Heart left ventricle (tissue), 13 donors: ENCODE data around the gene ARHGEF11.

Source experiments
- CTCF ChIP-seq, 12 donors: fragments of 200-600 bp; sonication (generic) in 4 of 12; IDR thresholded peaks; one replicate each; pipeline versions ENCODE4 v1.5.0 to v1.8.0; 2018 to 2022; ENCODE audit warnings: antibody characterized with exemption in 12 of 12, mild to moderate bottlenecking in 5 of 12
- POLR2A ChIP-seq, 2 donors: fragments of 450-650 bp; IDR thresholded peaks; one replicate each; pipeline ENCODE4 v1.6.1; 2017; ENCODE audit warnings: antibody characterized with exemption in 2 of 2, mild to moderate bottlenecking in 2 of 2, moderate library complexity in 2 of 2
- donor health status: ischemic (EF 13 %, LVEDD 7.1; RV severe dilation, severe dysfunction).
- donor health status: DM: no; HTN: yes; CAD: no.
- donor health status: DM: no; HTN: no; CAD: no.
- donor health status: ischemic (EF 25% LVEDD 6.9; RV normal size, moderate dysfunction).
- donor health status: ischemic (EF 25% LVEDD 5.7; RV mildly dilated, moderate dysfunction).
- donor health status: ischemic (EF 35%, LVEDD 5.7; RV mildly dilated, moderate dysfunction).
- donor health status: nonischemic (EF 11% LVEDD 7.7; RV severe dilation, severe dysfunction).
- donor health status: DM: yes; HTN: yes; CAD: no.
- donor health status: PGD.
- donor health status: ischemic (EF 29% LVEDD 5.4; RV normal size, mild dysfunction).
- donor health status: nonischemic (EF 23%, LVEDD 6.1; RV moderate dilation, normal function).

GRCh38 chr1:156938813-156939212, 106.7 kb downstream of the ARHGEF11 start:
- TF ChIP-seq CTCF (IDR thresholded peaks at IDR 0.05) (no peak), POLR2A (IDR thresholded peaks at IDR 0.05) (no peak)
